ENCODE results near the gene GLIS2.

GRCh38 chr16:4378161-4378666 lies 62.3 kb downstream of the GLIS2 start:
- TF ChIP-seq CTCF (conservative IDR thresholded peaks at IDR 0.05; ENCODE audit: low read depth, low read length) (no peak), EZH2 (IDR thresholded peaks at IDR 0.05; ENCODE audit: low read length, unreplicated experiment) (no peak)
